ENCODE data around the gene TRPV4.

GRCh38 chr12:109792992-109793391 lies 40.2 kb downstream of the TRPV4 start:
- TF ChIP-seq EZH2phosphoT487 (IDR thresholded peaks at IDR 0.05; ENCODE audit: borderline replicate concordance, low read depth) (no peak), JUND (IDR thresholded peaks at IDR 0.05) (no peak), RAD21 (IDR thresholded peaks at IDR 0.05; ENCODE audit: low read length) (no peak), RFX5 (IDR thresholded peaks at IDR 0.05; ENCODE audit: low read length) (no peak), FOXJ3 (CRISPR knock-in tag; IDR thresholded peaks at IDR 0.05) (no peak), REST (IDR thresholded peaks at IDR 0.05; ENCODE audit: low read depth, low read length) (no peak), POLR2AphosphoS5 (IDR thresholded peaks at IDR 0.05; ENCODE audit: low read depth, low read length) (no peak), SIN3A (IDR thresholded peaks at IDR 0.05; ENCODE audit: borderline replicate concordance, low read depth, low read length) (no peak), GABPA (IDR thresholded peaks at IDR 0.05; ENCODE audit: low read depth) (no peak)
- TF ChIP-seq, protein P1, sequence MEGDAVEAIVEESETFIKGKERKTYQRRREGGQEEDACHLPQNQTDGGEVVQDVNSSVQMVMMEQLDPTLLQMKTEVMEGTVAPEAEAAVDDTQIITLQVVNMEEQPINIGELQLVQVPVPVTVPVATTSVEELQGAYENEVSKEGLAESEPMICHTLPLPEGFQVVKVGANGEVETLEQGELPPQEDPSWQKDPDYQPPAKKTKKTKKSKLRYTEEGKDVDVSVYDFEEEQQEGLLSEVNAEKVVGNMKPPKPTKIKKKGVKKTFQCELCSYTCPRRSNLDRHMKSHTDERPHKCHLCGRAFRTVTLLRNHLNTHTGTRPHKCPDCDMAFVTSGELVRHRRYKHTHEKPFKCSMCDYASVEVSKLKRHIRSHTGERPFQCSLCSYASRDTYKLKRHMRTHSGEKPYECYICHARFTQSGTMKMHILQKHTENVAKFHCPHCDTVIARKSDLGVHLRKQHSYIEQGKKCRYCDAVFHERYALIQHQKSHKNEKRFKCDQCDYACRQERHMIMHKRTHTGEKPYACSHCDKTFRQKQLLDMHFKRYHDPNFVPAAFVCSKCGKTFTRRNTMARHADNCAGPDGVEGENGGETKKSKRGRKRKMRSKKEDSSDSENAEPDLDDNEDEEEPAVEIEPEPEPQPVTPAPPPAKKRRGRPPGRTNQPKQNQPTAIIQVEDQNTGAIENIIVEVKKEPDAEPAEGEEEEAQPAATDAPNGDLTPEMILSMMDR (IDR thresholded peaks at IDR 0.05) = no peak
